Neutrophil (primary cell): ENCODE results near the gene WTAP.

Experiments used
- H3K27ac ChIP-seq: fragments of 200-600 bp; sonication (generic); 2 replicates; pipeline ENCODE4 v1.5.1; 2016; ENCODE audit warnings: mild to moderate bottlenecking, moderate library complexity
- H3K27me3 ChIP-seq: fragments of 200-600 bp; sonication (generic); 2 replicates; pipeline ENCODE4 v1.6.0; 2016; ENCODE audit warnings: mild to moderate bottlenecking
- H3K36me3 ChIP-seq: fragments of 200-600 bp; sonication (generic); 2 replicates; pipeline ENCODE4 v1.5.1; 2017
- H3K4me1 ChIP-seq, 2 experiments: fragments of 200-600 bp in 1 of 2; sonication (generic) in 1 of 2; 1 replicate in 1 of 2; 2 replicates in 1 of 2; pipeline versions ENCODE4 v1.5.1 to v1.6.1; 2013 to 2016; ENCODE audit warnings: low read depth in 1 of 2, low read length in 1 of 2, mild to moderate bottlenecking in 1 of 2, moderate library complexity in 1 of 2; ENCODE audit not compliant: control insufficient read depth in 1 of 2, insufficient read depth in 1 of 2
- H3K4me3 ChIP-seq, 2 experiments: fragments of 200-600 bp in 1 of 2; sonication (generic) in 1 of 2; 1 replicate in 1 of 2; 2 replicates in 1 of 2; pipeline ENCODE4 v1.5.1; 2013 to 2016; ENCODE audit warnings: low read depth in 1 of 2, low read length in 1 of 2, mild to moderate bottlenecking in 1 of 2, moderate library complexity in 1 of 2
- H3K9me3 ChIP-seq: fragments of 200-600 bp; sonication (generic); 2 replicates; pipeline ENCODE4 v1.5.1; 2016
- TF ChIP-seq, protein P1 (sequence below): fragments of 200-600 bp; sonication (generic); IDR thresholded peaks from 2 replicates; pipeline ENCODE4 v1.5.1; 2016; ENCODE audit warnings: antibody characterized with exemption

Gene WTAP

DNA sequence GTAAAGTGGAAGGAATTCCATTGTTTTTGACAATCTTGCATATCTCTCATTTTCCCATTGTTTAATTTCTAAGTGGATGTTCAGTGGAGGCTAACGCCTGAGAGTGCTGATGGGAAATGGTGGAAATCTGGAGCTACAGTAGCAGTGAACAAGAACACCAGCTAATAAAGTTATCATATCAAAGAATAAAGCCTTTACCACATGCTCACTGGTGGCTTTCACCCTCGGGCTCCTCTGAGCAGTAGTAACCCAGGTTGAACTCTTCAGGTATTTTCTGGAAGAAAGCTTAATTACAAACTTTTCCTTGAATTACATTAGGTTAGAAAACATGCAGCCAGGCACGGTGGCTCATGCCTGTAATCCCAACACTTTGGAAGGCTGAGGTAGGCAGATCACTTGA is 24.1 kb downstream of the WTAP start:
- H3K4me3 ChIP-seq: no peak overlapping the region
- no peak overlapping the region for H3K27ac ChIP-seq
- TF ChIP-seq, protein P1, sequence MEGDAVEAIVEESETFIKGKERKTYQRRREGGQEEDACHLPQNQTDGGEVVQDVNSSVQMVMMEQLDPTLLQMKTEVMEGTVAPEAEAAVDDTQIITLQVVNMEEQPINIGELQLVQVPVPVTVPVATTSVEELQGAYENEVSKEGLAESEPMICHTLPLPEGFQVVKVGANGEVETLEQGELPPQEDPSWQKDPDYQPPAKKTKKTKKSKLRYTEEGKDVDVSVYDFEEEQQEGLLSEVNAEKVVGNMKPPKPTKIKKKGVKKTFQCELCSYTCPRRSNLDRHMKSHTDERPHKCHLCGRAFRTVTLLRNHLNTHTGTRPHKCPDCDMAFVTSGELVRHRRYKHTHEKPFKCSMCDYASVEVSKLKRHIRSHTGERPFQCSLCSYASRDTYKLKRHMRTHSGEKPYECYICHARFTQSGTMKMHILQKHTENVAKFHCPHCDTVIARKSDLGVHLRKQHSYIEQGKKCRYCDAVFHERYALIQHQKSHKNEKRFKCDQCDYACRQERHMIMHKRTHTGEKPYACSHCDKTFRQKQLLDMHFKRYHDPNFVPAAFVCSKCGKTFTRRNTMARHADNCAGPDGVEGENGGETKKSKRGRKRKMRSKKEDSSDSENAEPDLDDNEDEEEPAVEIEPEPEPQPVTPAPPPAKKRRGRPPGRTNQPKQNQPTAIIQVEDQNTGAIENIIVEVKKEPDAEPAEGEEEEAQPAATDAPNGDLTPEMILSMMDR: no peak
- H3K9me3 ChIP-seq: no peaks in the 10 kb centered on the region
- H3K4me1 ChIP-seq: no peaks in the 10 kb centered on the region
- H3K27me3 ChIP-seq: no peaks in the 10 kb centered on the region
- peaks cover 96% of the 10 kb centered on the region for H3K36me3 ChIP-seq

- Histone ChIP-seq H3K27me3 (no peaks in the 10 kb centered on the region), H3K4me3 (no peak overlapping the region), H3K9me3 (no peaks in the 10 kb centered on the region), H3K27ac (peak overlapping the region; percentile 39), H3K36me3 (peaks cover 95% of the 10 kb centered on the region), H3K4me1 (no peaks in the 10 kb centered on the region)
- TF ChIP-seq, protein P1: no peak
Measured at GRCh38 chr6:159753081-159753872, 26.0 kb downstream of the WTAP start.

DNA sequence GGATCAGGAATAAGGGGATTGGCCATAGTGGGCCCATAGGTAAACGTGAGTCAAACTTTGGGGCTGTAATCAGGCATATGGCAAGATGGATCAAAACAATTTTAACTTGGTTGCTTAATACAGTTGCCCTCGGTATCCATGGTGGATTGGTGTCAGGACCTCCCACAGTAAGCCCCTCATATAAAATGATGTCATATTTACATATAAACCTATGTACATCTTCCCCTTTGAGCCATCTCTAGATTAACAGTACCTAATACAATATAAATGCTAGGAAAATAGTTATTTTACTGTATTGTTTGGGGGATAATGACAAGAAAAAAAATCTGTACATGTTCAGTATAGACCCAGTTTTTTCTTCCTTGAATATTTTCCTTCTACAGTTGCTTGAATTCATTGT is 27.1 kb downstream of the WTAP start:
- Histone ChIP-seq H3K27ac (no peak overlapping the region), H3K36me3 (peaks cover 89% of the 10 kb centered on the region), H3K9me3 (no peaks in the 10 kb centered on the region), H3K4me1 (no peaks in the 10 kb centered on the region), H3K4me3 (no peak overlapping the region), H3K27me3 (no peaks in the 10 kb centered on the region)
- TF ChIP-seq, protein P1: no peak

- peak overlapping the region; percentile 36 for H3K27ac ChIP-seq
- TF ChIP-seq, protein P1: no peak
- no peaks in the 10 kb centered on the region for H3K4me1 ChIP-seq
- peaks cover 81% of the 10 kb centered on the region for H3K36me3 ChIP-seq
- H3K27me3 ChIP-seq: no peaks in the 10 kb centered on the region
- H3K9me3 ChIP-seq: no peaks in the 10 kb centered on the region
- no peak overlapping the region for H3K4me3 ChIP-seq
Measured at GRCh38 chr6:159754959-159755914, 27.9 kb downstream of the WTAP start.

DNA sequence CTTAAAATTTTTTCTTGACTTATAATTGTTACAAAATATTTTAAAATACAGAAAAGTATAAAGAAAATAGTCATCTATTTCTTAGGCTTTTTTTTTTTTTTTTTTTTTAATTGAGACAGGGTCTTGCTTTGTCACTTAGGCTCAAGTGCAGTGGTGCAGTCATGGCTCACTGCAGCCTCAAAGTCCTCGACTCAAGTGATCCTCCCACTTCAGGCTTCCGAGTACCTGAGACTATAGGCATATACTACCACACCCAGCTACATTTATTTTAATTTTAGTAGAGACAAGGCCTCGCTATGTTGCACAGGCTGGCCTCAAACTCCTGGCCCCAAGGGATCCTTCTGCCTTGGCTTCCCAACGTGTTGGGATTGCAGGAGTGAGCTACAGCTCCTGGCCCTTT is 29.2 kb downstream of the WTAP start:
- H3K27ac ChIP-seq: peak overlapping the region; percentile 11
- no peaks in the 10 kb centered on the region for H3K27me3 ChIP-seq
- TF ChIP-seq, protein P1: no peak
- H3K4me1 ChIP-seq: peaks cover 9 to 11% of the 10 kb centered on the region in 2 experiments
- H3K4me3 ChIP-seq: no peak overlapping the region
- H3K36me3 ChIP-seq: peaks cover 70% of the 10 kb centered on the region
- H3K9me3 ChIP-seq: no peaks in the 10 kb centered on the region
